ENCODE results near the gene DCAF8.

DNA sequence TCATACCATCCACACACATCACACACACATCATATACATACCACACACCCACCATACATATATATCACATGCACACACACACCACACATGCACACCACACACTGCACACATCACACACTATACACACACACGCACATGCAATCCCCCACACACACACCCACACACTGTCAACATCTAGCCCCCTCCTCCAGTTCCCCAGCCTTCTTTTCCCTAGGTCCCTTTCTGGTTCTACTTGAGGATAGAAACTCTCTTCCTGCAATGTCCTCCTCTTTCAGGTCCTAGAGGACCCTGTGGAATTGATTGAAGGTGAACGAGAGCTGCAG, 67.7 kb downstream of the DCAF8 start:
- TF ChIP-seq EZH2phosphoT487 (IDR thresholded peaks at IDR 0.05; ENCODE audit: low read length) (no peak), EZH2 (optimal IDR thresholded peaks at IDR 0.05; ENCODE audit: low read depth, low read length) (no peak)
- TF ChIP-seq, protein P1, sequence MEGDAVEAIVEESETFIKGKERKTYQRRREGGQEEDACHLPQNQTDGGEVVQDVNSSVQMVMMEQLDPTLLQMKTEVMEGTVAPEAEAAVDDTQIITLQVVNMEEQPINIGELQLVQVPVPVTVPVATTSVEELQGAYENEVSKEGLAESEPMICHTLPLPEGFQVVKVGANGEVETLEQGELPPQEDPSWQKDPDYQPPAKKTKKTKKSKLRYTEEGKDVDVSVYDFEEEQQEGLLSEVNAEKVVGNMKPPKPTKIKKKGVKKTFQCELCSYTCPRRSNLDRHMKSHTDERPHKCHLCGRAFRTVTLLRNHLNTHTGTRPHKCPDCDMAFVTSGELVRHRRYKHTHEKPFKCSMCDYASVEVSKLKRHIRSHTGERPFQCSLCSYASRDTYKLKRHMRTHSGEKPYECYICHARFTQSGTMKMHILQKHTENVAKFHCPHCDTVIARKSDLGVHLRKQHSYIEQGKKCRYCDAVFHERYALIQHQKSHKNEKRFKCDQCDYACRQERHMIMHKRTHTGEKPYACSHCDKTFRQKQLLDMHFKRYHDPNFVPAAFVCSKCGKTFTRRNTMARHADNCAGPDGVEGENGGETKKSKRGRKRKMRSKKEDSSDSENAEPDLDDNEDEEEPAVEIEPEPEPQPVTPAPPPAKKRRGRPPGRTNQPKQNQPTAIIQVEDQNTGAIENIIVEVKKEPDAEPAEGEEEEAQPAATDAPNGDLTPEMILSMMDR (IDR thresholded peaks at IDR 0.05; ENCODE audit: low read length), result no peak

Measured in MM.1S (cell line).